Peyer's patch (tissue), 4 donors: ENCODE measurements around the gene CNDP2.

Source experiments
- CTCF ChIP-seq, 6 experiments: fragments of 450-650 bp in 4 of 6; fragments of 200-600 bp in 2 of 6; sonication (generic) in 1 of 6; IDR thresholded peaks; one replicate each; pipeline ENCODE4 v1.5.1; 2017 to 2019; ENCODE audit warnings: antibody characterized with exemption in 6 of 6, mild to moderate bottlenecking in 3 of 6, moderate library complexity in 1 of 6
- POLR2A ChIP-seq, 2 donors: fragments of 450-650 bp; IDR thresholded peaks; one replicate each; pipeline ENCODE4 v1.5.1; 2017; ENCODE audit warnings: antibody characterized with exemption in 2 of 2, mild to moderate bottlenecking in 2 of 2, moderate library complexity in 2 of 2

DNA sequence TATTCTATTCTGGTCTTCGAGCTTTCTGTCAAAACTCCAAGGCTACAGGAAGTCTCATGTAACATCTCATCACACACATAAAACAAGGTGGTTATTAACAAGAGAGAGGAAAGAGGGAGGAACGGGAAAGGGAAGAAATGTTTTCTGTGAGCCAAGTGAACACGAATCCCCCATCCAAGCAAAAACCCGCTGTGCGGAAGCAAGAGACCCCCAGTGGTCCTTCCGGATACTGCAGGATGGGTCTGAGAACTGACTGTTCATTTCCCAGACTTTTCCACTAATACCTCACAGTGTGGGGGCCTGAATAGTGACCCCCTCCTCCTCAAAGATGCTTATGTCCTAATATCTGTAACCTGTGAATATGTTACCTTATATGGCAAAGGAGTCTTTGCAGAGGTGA is 20.0 kb upstream of the CNDP2 start:
- peak in 3 of 6 experiments; percentile 19 to 27 (median 26) for TF ChIP-seq CTCF (IDR thresholded peaks at IDR 0.05)
- TF ChIP-seq POLR2A (IDR thresholded peaks at IDR 0.05): no peak
